ENCODE results near the gene LRP1-AS.

The LRP1-AS gene

DNA sequence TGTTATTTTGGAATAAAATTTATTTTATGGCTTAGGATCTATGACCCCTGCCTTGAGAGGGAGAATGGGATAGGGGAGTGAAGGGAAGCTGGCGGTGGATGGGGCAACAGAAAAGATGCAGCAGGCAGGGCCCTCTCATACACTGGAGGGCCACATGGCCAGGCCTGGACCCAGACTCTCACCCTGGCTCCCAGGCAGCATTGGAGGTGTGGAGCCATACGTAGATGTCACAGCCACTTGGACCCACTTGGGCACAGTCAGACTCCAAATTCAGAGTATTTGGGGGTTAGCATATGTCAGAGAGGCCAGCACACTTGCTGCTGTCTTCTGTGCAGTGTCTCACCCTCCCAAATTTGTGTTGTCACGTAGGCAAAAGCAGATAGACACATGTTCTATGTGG, 52.0 kb downstream of the LRP1-AS start:
- no peak for DNase-seq
